Astrocyte of the cerebellum (primary cell): Measurements from ENCODE around the gene MATN4.

ENCODE experiments used
- DNase-seq: peaks from one replicate; pipeline ENCODE4 v3.0.0-alpha.2; 2011; ENCODE audit warnings: low read depth
- H3K4me3 ChIP-seq: 2 replicates; pipeline ENCODE4 v1.5.1; 2011; ENCODE audit warnings: mild to moderate bottlenecking, low read depth, low read length, moderate library complexity
- CTCF ChIP-seq: IDR thresholded peaks from 2 replicates; pipeline ENCODE4 v1.5.1; 2012; ENCODE audit warnings: low read length, low read depth, moderate library complexity, mild to moderate bottlenecking; ENCODE audit errors: missing control alignments
- in situ Hi-C: cut with HindIII; loops from 2 replicates; pipeline ENCODE4 v1.10.0; 2017; ENCODE audit warnings: low sequenced_read_pairs

The MATN4 gene

DNA sequence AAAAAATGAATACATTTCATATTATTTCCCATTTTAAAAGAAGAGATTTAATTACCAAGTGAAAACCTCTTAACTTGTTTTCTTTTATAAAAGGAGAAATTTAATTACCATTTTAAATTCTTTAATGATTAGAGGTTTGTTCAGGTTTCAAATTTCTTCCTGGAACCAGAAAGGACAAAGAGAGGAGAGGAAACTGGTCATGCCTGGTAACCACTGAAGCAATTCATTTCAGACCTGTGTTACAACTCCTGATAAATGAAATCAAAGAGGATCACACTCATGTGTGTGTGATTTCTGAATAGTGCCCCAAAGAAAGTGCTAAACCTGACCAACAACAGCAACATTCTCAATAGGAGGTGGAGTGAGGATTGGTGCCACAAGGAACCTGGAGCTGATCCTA lies 41.1 kb downstream of the MATN4 start:
- no peak overlapping the region for H3K4me3 ChIP-seq
- no peak for DNase-seq
- in situ Hi-C loops = no loop called here
- TF ChIP-seq CTCF = no peak

DNA sequence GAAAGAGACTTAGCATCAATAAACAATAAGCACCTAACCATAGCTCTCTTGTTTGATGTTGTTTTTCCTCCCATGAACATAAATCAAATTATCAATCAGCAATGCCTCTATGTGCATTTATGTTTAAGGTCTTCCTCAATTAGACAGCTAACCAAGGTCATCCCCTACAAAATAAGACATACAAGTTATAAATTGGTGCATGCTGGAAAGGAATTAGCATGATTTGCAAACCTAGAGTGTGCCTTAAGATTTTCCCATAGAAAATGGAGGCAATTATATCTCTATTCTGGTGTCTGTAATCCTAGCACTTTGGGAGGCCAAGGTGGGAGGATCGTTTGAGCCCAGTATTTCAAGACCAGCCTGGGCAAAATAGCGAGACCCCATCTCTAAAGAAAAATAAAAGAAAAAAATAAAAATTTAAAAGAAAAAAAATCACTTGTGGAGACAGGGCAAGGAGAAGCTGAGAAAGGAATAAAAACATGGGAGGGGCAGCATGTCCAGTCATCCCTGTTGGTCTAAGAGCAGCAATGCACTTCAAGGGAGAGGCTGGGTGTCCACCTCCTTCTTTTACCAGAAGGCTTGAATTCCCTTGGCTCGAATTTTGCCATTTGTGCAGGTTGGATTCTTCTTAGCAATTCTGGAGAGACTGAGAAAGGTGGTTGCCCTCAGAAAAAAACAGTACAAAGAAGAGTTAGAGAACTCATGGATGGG lies 44.4 kb downstream of the MATN4 start:
- no peak for TF ChIP-seq CTCF
- no peak overlapping the region for H3K4me3 ChIP-seq
- in situ Hi-C loops = no loop called here
- no peak for DNase-seq

- DNase-seq = no peak
- in situ Hi-C loops = no loop called here
- TF ChIP-seq CTCF = no peak
- H3K4me3 ChIP-seq = no peak overlapping the region
Measured at GRCh38 chr20:45258664-45259063, 49.4 kb downstream of the MATN4 start.

- H3K4me3 ChIP-seq = no peak overlapping the region
- no peak for DNase-seq
- in situ Hi-C loops = no loop called here
- no peak for TF ChIP-seq CTCF
Measured at GRCh38 chr20:45258259-45258658, 49.8 kb downstream of the MATN4 start.

GRCh38 chr20:45257711-45258110 lies 50.4 kb downstream of the MATN4 start:
- DNase-seq = no peak
- H3K4me3 ChIP-seq = no peak overlapping the region
- in situ Hi-C loops = no loop called here
- TF ChIP-seq CTCF = no peak

- H3K4me3 ChIP-seq = no peak overlapping the region
- TF ChIP-seq CTCF = no peak
- in situ Hi-C loops = no loop called here
- DNase-seq = no peak
Measured at GRCh38 chr20:45257161-45257560, 50.9 kb downstream of the MATN4 start.
